IMR-90 (cell line): ENCODE data around the gene PELO. TPM values are rescaled to one million over a fixed set of nuclear protein-coding genes. Genes with fewer than 3 reads are reported as not detected.

Experiments used
- ATAC-seq: fragments of 200-7000 bp; cut with Tn5 transposase; 2 replicates; pipeline ENCODE4 v1.9.1; 2020; ENCODE audit warnings: low read depth, mild to moderate bottlenecking, moderate library complexity
- BruUV-seq: library from RNA; stranded (reverse); fragments of 400-500 nt; replicated peaks from 2 replicates; lab custom pipeline; 2021; lab: Mats Ljungman, UMichigan
- CTCF ChIA-PET: fragments of 300-600 bp; formaldehyde crosslinking; extraction: SDS; loops from one replicate; lab custom pipeline; 2021; ENCODE audit warnings: antibody characterized with exemption; lab: Yijun Ruan, JAX
- POLR2A ChIA-PET: fragments of 300-600 bp; sonication (Branson Sonifier 250); formaldehyde crosslinking; loops from one replicate; lab custom pipeline; 2022; ENCODE audit warnings: antibody characterized with exemption; ENCODE audit not compliant: unreplicated experiment; lab: Charles Lee
- DNase-seq: peaks from one replicate; pipeline ENCODE4 v3.0.0; 2013
- H2AFZ ChIP-seq: replicated peaks from 2 replicates; pipeline ENCODE3; 2013; ENCODE audit warnings: low read length, mild to moderate bottlenecking; ENCODE audit not compliant: poor library complexity
- H2AK5ac ChIP-seq: 2 replicates; pipeline ENCODE4 v1.6.1; 2013; ENCODE audit warnings: low read depth, low read length, inconsistent platforms
- H2AK9ac ChIP-seq: replicated peaks from 2 replicates; pipeline ENCODE3; 2013; ENCODE audit warnings: mild to moderate bottlenecking, low read depth, low read length, moderate library complexity; ENCODE audit not compliant: poor library complexity
- H2BK120ac ChIP-seq: 2 replicates; pipeline ENCODE4 v1.6.1; 2013; ENCODE audit warnings: low read depth, low read length, inconsistent platforms
- H2BK15ac ChIP-seq: 3 replicates; pipeline ENCODE4 v1.6.1; 2013; ENCODE audit warnings: low read depth, low read length, inconsistent platforms
- H2BK20ac ChIP-seq: 2 replicates; pipeline ENCODE4 v1.6.1; 2013; ENCODE audit warnings: low read depth, mild to moderate bottlenecking, inconsistent platforms, low read length, moderate library complexity
- H2BK5ac ChIP-seq: 2 replicates; pipeline ENCODE4 v1.6.1; 2013; ENCODE audit warnings: mild to moderate bottlenecking, low read depth, low read length, inconsistent platforms; ENCODE audit not compliant: poor library complexity, severe bottlenecking
- H3K14ac ChIP-seq: replicated peaks from 2 replicates; pipeline ENCODE4 v1.6.1; 2013; ENCODE audit warnings: low read depth, low read length, inconsistent platforms
- H3K18ac ChIP-seq: 2 replicates; pipeline ENCODE4 v1.6.1; 2013; ENCODE audit warnings: low read depth, low read length, control low read depth
- H3K23ac ChIP-seq: 2 replicates; pipeline ENCODE4 v1.6.1; 2013; ENCODE audit warnings: low read depth, low read length, inconsistent platforms
- H3K27ac ChIP-seq: 2 replicates; pipeline ENCODE4 v1.5.1; 2013; ENCODE audit warnings: mild to moderate bottlenecking, control low read depth, low read length; ENCODE audit not compliant: insufficient read depth
- H3K27me3 ChIP-seq: 2 replicates; pipeline ENCODE4 v1.6.1; 2013; ENCODE audit warnings: low read length; ENCODE audit not compliant: control insufficient read depth, insufficient read depth
- H3K36me3 ChIP-seq: 2 replicates; pipeline ENCODE4 v1.6.1; 2013; ENCODE audit warnings: low read length, mixed read lengths; ENCODE audit not compliant: control insufficient read depth, insufficient read depth
- H3K4ac ChIP-seq: 2 replicates; pipeline ENCODE4 v1.6.1; 2013; ENCODE audit warnings: low read depth, low read length, inconsistent platforms
- H3K4me1 ChIP-seq: 2 replicates; pipeline ENCODE4 v1.6.1; 2013; ENCODE audit warnings: low read length, mixed read lengths; ENCODE audit not compliant: control insufficient read depth, insufficient read depth
- H3K4me2 ChIP-seq: 2 replicates; pipeline ENCODE4 v1.6.1; 2013; ENCODE audit warnings: low read depth, mild to moderate bottlenecking, control low read depth, low read length, moderate library complexity
- H3K4me3 ChIP-seq: 2 replicates; pipeline ENCODE4 v1.5.1; 2013; ENCODE audit warnings: low read depth, mild to moderate bottlenecking, control low read depth, low read length, moderate library complexity; ENCODE audit not compliant: insufficient read depth
- H3K56ac ChIP-seq: 2 replicates; pipeline ENCODE4 v1.6.1; 2013; ENCODE audit warnings: low read length, inconsistent platforms; ENCODE audit not compliant: insufficient read depth; ENCODE audit errors: extremely low read depth
- H3K79me1 ChIP-seq, 2 experiments: 2 replicates each; pipeline ENCODE4 v1.6.1; 2013; ENCODE audit warnings: low read length in 2 of 2, inconsistent platforms in 1 of 2, low read depth in 1 of 2
- H3K9ac ChIP-seq: 2 replicates; pipeline ENCODE4 v1.6.1; 2013; ENCODE audit warnings: low read depth, low read length, control low read depth
- H3K9me1 ChIP-seq: 2 replicates; pipeline ENCODE4 v1.6.1; 2013; ENCODE audit warnings: low read length, inconsistent platforms; ENCODE audit not compliant: insufficient read depth
- H3K9me3 ChIP-seq: 2 replicates; pipeline ENCODE4 v1.6.1; 2013; ENCODE audit warnings: low read length; ENCODE audit not compliant: control insufficient read depth, insufficient read depth
- H4K20me1 ChIP-seq: 2 replicates; pipeline ENCODE4 v1.6.1; 2013; ENCODE audit warnings: low read length, inconsistent platforms; ENCODE audit not compliant: insufficient read depth
- H4K5ac ChIP-seq: 2 replicates; pipeline ENCODE4 v1.6.1; 2013; ENCODE audit warnings: mild to moderate bottlenecking, low read depth, low read length, control low read depth
- H4K8ac ChIP-seq, 2 experiments: 2 replicates each; pipeline ENCODE4 v1.6.1; 2013; ENCODE audit warnings: low read depth in 2 of 2, low read length in 2 of 2, control low read depth in 1 of 2, inconsistent platforms in 1 of 2
- H4K91ac ChIP-seq: 2 replicates; pipeline ENCODE4 v1.6.1; 2013; ENCODE audit warnings: low read depth, low read length, inconsistent platforms; ENCODE audit not compliant: insufficient read depth
- BHLHE40 ChIP-seq: fragments of 150-350 bp; IDR thresholded peaks from 2 replicates; pipeline ENCODE4 v1.6.1; 2016; ENCODE audit warnings: mild to moderate bottlenecking, low read depth, low read length
- CEBPB ChIP-seq: IDR thresholded peaks from 2 replicates; pipeline ENCODE4 v1.6.1; 2012; ENCODE audit warnings: low read depth, low read length, improper control_type of control experiment
- FOS ChIP-seq: fragments of 150-350 bp; IDR thresholded peaks from 2 replicates; pipeline ENCODE4 v1.6.1; 2016; ENCODE audit warnings: low read depth, low read length
- MAFK ChIP-seq: IDR thresholded peaks from 2 replicates; pipeline ENCODE4 v1.6.1; 2012; ENCODE audit warnings: low read depth, low read length, improper control_type of control experiment
- NFE2L2 ChIP-seq: fragments of 150-350 bp; IDR thresholded peaks from 2 replicates; pipeline ENCODE4 v1.6.1; 2016; ENCODE audit warnings: low read depth, mild to moderate bottlenecking, low read length
- RAD21 ChIP-seq: IDR thresholded peaks from 2 replicates; pipeline ENCODE4 v1.6.1; 2012; ENCODE audit warnings: low read length, improper control_type of control experiment
- RCOR1 ChIP-seq: IDR thresholded peaks from 2 replicates; pipeline ENCODE4 v1.6.1; 2012; ENCODE audit warnings: mild to moderate bottlenecking, low read length, improper control_type of control experiment; ENCODE audit not compliant: insufficient replicate concordance
- RFX5 ChIP-seq: IDR thresholded peaks from 2 replicates; pipeline ENCODE4 v1.8.0; 2012; ENCODE audit warnings: low read depth, mild to moderate bottlenecking, low read length, moderate library complexity
- SMC3 ChIP-seq: fragments of 150-350 bp; IDR thresholded peaks from 2 replicates; pipeline ENCODE4 v1.6.1; 2016; ENCODE audit warnings: low read depth, mild to moderate bottlenecking, antibody characterized with exemption, low read length, moderate library complexity
- WGBS, 2 experiments: methylation state at CpG; one replicate each; pipeline versions ENCODE4 v1.1.5 to v1.1.7; 2013; ENCODE audit warnings: missing lambda C conversion rate in 2 of 2; ENCODE audit not compliant: insufficient read length in 1 of 2; ENCODE audit errors: extremely low coverage in 2 of 2; 5-methylcytosine and 5-hydroxymethylcytosine counted together
- dilution Hi-C: fragments of 300-500 bp; cut with HindIII; formaldehyde crosslinking; loops from one replicate; pipeline ENCODE4 v1.14.3; 2018; ENCODE audit warnings: low sequenced_read_pairs; ENCODE audit not compliant: unreplicated experiment
- in situ Hi-C: fragments of 300-500 bp; cut with MboI; formaldehyde crosslinking; loops from 3 replicates; pipeline ENCODE4 v1.14.3; 2019; ENCODE audit warnings: low sequenced_read_pairs, inconsistent platforms, mixed read lengths
- intact Hi-C: fragments of 100-400 bp; cut with micrococcal nuclease; formaldehyde crosslinking; loops from 2 replicates; pipeline ENCODE4 v1.10.0; 2022
- polyA plus RNA-seq, 3 experiments: library from polyadenylated mRNA; depleted of rRNA; stranded (reverse); fragments of >200 nt; gene quantifications; 2 replicates each; pipeline ENCODE4 v1.2.3, GENCODE V29; 2012; ENCODE audit warnings: low replicate concordance in 1 of 3
- total RNA-seq: library from RNA; depleted of rRNA; stranded (reverse); fragments of >200 nt; gene quantifications from 2 replicates; pipeline ENCODE4 v1.2.3, GENCODE V29; 2012
- TF ChIP-seq, protein P1 (sequence below): fragments of 150-350 bp; IDR thresholded peaks from 2 replicates; pipeline ENCODE4 v1.6.1; 2016; ENCODE audit warnings: low read depth, mild to moderate bottlenecking, low read length, moderate library complexity, borderline replicate concordance
- TF ChIP-seq, protein P2 (sequence below): fragments of 150-350 bp; IDR thresholded peaks from 2 replicates; pipeline ENCODE4 v1.6.1; 2017; ENCODE audit warnings: mild to moderate bottlenecking, antibody characterized with exemption, low read length, low read depth
- TF ChIP-seq, protein P3 (sequence below): conservative IDR thresholded peaks from 2 replicates; pipeline ENCODE4 v1.5.1; 2012; ENCODE audit warnings: mild to moderate bottlenecking, low read depth, low read length, improper control_type of control experiment

PELO gene
- total and polyA plus RNA-seq, 2 of the 4 experiments (the other 2 are of a cell fraction) = 42.4 to 48.9 TPM

DNA sequence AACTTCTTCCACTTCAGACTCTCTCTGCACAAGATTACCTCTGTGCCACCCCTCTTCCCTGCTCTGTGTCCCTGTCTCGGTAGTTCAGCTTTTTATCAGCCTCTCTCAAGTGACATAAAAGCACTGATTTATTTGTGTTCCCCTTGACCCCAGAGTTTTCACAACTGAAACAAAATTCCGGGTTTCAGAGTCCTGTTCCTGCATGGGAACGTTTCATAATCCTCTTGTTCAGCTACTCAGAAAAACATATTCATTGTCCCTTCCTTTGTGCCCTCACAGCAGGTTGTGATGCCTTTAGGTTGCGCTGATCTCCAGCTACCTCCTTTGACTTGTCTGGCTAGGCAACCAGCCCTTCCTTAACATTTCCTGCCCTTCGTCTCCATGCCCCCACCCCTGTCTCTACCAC is 13.7 kb upstream of the PELO start:
- intact Hi-C loops = no loop called here
- POLR2A ChIA-PET = no interaction called here

More for the DNA sequence above, 13.7 kb upstream of the PELO start:
- Histone ChIP-seq H3K27me3 (no peaks in the 10 kb centered on the region), H2BK120ac (no peak overlapping the region), H3K4me2 (no peak overlapping the region), H3K9ac (no peak overlapping the region), H4K8ac (no peak overlapping the region), H3K4ac (no peak overlapping the region), H3K9me3 (no peaks in the 10 kb centered on the region), H4K91ac (no peak overlapping the region), H2AK9ac (no peak overlapping the region), H4K20me1 (no peaks in the 10 kb centered on the region), H3K9me1 (no peaks in the 10 kb centered on the region), H3K56ac (no peak overlapping the region), H2BK15ac (no peak overlapping the region), H2AK5ac (no peak overlapping the region), H4K5ac (no peak overlapping the region), H3K4me3 (no peak overlapping the region), H2AFZ (no peak overlapping the region), H3K14ac (0 out of 2 replicates have a peak overlapping the region, but pooled peaks have one; percentile 29), H3K4me1 (no peaks in the 10 kb centered on the region), H2BK5ac (no peak overlapping the region), H3K27ac (no peak overlapping the region), H2BK20ac (no peak overlapping the region), H3K23ac (no peak overlapping the region), H3K18ac (no peak overlapping the region), H3K36me3 (no peaks in the 10 kb centered on the region), H3K79me1 (no peaks in the 10 kb centered on the region)
- no peak for ATAC-seq
- CTCF ChIA-PET = no interaction called here
- TF ChIP-seq SMC3 (no peak), BHLHE40 (no peak), RCOR1 (no peak), CEBPB (no peak), FOS (no peak), MAFK (no peak), RFX5 (no peak), RAD21 (no peak), NFE2L2 (no peak)
- TF ChIP-seq, protein P1, sequence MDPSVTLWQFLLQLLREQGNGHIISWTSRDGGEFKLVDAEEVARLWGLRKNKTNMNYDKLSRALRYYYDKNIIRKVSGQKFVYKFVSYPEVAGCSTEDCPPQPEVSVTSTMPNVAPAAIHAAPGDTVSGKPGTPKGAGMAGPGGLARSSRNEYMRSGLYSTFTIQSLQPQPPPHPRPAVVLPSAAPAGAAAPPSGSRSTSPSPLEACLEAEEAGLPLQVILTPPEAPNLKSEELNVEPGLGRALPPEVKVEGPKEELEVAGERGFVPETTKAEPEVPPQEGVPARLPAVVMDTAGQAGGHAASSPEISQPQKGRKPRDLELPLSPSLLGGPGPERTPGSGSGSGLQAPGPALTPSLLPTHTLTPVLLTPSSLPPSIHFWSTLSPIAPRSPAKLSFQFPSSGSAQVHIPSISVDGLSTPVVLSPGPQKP = no peak
- TF ChIP-seq, protein P2, sequence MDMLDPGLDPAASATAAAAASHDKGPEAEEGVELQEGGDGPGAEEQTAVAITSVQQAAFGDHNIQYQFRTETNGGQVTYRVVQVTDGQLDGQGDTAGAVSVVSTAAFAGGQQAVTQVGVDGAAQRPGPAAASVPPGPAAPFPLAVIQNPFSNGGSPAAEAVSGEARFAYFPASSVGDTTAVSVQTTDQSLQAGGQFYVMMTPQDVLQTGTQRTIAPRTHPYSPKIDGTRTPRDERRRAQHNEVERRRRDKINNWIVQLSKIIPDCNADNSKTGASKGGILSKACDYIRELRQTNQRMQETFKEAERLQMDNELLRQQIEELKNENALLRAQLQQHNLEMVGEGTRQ = no peak
- TF ChIP-seq, protein P3, sequence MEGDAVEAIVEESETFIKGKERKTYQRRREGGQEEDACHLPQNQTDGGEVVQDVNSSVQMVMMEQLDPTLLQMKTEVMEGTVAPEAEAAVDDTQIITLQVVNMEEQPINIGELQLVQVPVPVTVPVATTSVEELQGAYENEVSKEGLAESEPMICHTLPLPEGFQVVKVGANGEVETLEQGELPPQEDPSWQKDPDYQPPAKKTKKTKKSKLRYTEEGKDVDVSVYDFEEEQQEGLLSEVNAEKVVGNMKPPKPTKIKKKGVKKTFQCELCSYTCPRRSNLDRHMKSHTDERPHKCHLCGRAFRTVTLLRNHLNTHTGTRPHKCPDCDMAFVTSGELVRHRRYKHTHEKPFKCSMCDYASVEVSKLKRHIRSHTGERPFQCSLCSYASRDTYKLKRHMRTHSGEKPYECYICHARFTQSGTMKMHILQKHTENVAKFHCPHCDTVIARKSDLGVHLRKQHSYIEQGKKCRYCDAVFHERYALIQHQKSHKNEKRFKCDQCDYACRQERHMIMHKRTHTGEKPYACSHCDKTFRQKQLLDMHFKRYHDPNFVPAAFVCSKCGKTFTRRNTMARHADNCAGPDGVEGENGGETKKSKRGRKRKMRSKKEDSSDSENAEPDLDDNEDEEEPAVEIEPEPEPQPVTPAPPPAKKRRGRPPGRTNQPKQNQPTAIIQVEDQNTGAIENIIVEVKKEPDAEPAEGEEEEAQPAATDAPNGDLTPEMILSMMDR = no peak
- no TSS peak for BruUV-seq
- in situ Hi-C loops (no loop called here), dilution Hi-C loops (no loop called here)
- no peak for DNase-seq
- WGBS, 2 experiments = 39% methylated on average over 4 of the region's 5 CpGs; no CpG with 5 or more reads in 1 of the 2 experiments
